NOMO-1 (cell line): ENCODE data around the gene TARBP2.
"Not testable (repeated sequence)": the region's sequence is repeated elsewhere in the genome, so short reads cannot be mapped to it uniquely, and the experiment has no call there.

ENCODE experiments used
- DNase-seq, 2 experiments: peaks; one replicate each; lab custom pipeline; 2025; ENCODE audit not compliant: unreplicated experiment in 2 of 2; lab: John Stamatoyannopoulos, UW

Gene TARBP2

GRCh38 chr12:53510181-53510812, 9.2 kb downstream of the TARBP2 start:
- no peak for DNase-seq

GRCh38 chr12:53513712-53514410, 12.8 kb downstream of the TARBP2 start:
- no peak for DNase-seq

- DNase-seq, result no peak
Observed at GRCh38 chr12:53514628-53515290, 13.7 kb downstream of the TARBP2 start.

DNA sequence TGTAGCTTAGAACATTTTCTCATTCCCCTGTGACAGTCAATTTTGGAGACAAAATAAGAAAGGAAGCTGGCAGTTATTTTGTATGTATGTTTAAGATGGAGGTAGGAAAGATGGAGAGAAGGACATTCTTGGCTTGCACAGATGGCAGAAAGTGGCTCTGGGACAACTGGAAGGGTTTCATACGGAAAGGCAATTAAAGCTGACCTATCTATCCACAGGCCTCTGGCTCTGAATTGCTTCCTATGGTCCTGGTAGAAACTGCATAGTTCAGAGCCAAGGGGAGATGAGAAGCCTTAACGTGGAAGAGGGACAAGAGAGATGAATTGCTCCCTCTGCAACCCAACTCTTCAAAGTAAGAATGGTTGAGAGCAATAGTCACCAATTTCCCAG, 14.2 kb downstream of the TARBP2 start:
- DNase-seq, result no peak

GRCh38 chr12:53516758-53517455, 15.8 kb downstream of the TARBP2 start:
- DNase-seq, result no peak

DNA sequence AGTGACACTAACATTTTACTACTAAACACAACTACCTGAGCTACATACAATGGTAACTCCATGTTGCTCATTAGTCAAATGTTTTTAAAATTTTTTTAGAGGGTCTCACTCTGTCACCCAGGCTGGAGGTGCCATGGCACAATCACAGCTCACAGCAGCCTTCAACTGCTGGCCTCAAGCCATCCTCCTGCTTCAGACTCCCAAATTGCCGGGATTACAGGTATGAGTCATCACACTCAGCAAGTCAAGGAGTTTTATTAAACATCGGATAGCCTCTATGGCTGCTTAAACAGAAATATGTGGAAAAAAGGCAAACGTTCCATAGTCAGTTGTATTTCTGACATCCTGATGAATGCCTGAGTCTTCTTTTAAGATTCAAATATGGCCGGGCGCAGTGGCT, 17.3 kb downstream of the TARBP2 start:
- DNase-seq, result no peak

DNA sequence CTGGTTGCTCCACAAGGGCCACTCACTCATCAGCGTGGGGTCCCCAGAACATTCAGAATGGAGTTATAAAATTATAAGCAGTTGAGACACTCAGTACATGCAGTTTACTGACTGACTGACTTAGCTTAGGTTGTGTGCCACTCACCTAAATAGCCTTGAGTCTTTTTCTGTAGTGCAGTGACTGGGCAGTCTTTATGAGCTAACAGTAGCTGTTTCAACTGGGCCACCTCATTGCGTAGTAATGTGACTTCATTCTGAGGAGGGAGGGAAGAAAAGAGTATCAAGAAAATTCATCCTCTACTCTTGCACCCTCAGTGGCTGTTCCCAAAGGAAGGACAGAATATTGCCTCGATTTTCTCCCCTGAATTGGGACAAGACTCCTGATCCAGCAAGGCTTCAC, 22.0 kb downstream of the TARBP2 start:
- no peak for DNase-seq

GRCh38 chr12:53524476-53524875, 23.4 kb downstream of the TARBP2 start:
- DNase-seq, result no peak

GRCh38 chr12:53530061-53530460, 29.0 kb downstream of the TARBP2 start:
- DNase-seq, result no peak

DNA sequence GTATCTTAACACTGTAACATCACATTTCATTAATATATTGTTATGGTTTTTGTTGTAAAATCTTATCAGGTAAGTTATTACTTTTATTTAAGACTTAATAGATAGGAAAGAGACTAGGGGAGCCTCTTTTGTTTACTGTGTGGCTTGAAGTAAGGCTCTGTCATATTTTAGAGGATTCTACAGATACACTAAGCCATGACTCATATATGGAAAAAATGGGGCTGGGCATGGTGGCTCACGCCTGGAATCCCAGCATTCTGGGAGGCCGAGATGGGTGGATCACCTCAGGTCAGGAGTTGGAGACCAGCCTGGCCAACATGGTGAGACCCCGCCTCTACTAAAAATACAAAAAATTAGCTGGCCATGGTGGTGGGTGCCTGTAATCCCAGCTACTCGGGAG, 29.8 kb downstream of the TARBP2 start:
- DNase-seq, result no peak

- DNase-seq, result no peak
Observed at GRCh38 chr12:53532021-53532420, 30.9 kb downstream of the TARBP2 start.

- no peak for DNase-seq
Observed at GRCh38 chr12:53532524-53533445, 31.7 kb downstream of the TARBP2 start.

- no peak for DNase-seq
Observed at GRCh38 chr12:53533471-53533870, 32.4 kb downstream of the TARBP2 start.

- no peak for DNase-seq
Observed at GRCh38 chr12:53536962-53537361, 35.9 kb downstream of the TARBP2 start.

DNA sequence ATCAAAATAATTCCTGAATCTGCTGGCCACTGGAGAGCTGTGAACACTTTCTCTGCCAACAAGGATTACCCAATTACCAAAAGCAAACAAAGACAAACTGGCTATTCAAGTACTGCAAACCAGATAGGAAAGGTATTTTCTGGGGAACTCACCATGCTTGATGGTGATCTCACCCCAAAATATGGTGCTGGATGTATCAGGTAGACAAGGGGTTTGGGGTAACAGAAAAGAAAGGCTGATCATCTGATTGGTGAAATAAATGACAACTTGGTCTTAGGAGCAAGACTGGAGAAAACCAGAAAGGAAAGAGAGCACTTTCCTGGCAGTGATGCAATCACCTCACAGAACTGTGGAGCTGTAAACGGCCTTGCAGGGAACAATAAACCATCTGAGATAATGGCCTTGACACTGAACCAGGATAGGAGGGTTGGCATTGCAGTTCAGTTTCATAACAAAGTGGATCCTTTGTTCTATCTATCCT, 37.2 kb downstream of the TARBP2 start:
- DNase-seq, result no peak

GRCh38 chr12:53539526-53539925, 38.4 kb downstream of the TARBP2 start:
- no peak for DNase-seq

GRCh38 chr12:53543539-53543938, 42.5 kb downstream of the TARBP2 start:
- peak; percentile 57 to 63 for DNase-seq

DNA sequence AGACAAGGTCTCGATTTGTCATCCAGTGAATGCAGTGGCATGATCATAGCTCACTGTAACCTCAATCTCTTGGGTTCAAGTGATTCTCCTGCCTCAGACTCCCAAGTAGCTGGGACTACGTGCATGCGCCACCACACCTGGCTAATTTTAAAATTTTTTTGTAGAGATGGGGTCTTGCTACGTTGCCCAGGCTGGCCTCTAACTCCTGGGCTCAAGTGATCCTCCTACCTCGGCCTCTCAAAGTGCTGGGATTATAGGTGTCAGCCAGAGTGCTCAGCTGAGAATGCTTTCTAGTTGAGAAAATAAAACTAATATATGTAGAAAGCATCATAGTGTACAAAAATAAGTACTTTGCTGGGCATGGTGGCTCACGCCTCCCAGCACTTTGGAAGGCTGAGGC, 47.3 kb downstream of the TARBP2 start:
- DNase-seq, result not testable (repeated sequence)

GRCh38 chr12:53550131-53550530, 49.0 kb downstream of the TARBP2 start:
- not testable (repeated sequence) for DNase-seq

GRCh38 chr12:53550595-53550994, 49.5 kb downstream of the TARBP2 start:
- no peak for DNase-seq
